ENCODE measurements around the gene CYP2W1.
"Not testable (repeated sequence)": the region's sequence is repeated elsewhere in the genome, so short reads cannot be mapped to it uniquely, and the experiment has no call there.

The CYP2W1 gene

GRCh38 chr7:999941-1000935 lies 17.3 kb downstream of the CYP2W1 start:
- no peak for DNase-seq

- not testable (repeated sequence) for DNase-seq
These were observed 18.2 kb downstream of the CYP2W1 start for GRCh38 chr7:1001069-1001770.

GRCh38 chr7:1002026-1002425 lies 19.0 kb downstream of the CYP2W1 start:
- not testable (repeated sequence) for DNase-seq

GRCh38 chr7:1002445-1002844 lies 19.5 kb downstream of the CYP2W1 start:
- DNase-seq, result not testable (repeated sequence)

- DNase-seq, result no peak
These were observed 21.3 kb downstream of the CYP2W1 start for GRCh38 chr7:1004018-1004852.

- no peak for DNase-seq
These were observed 22.3 kb downstream of the CYP2W1 start for GRCh38 chr7:1005303-1005702.

- no peak for DNase-seq
These were observed 24.9 kb downstream of the CYP2W1 start for GRCh38 chr7:1007901-1008300.

- DNase-seq, result no peak
These were observed 25.9 kb downstream of the CYP2W1 start for GRCh38 chr7:1008733-1009363.

GRCh38 chr7:1009747-1010146 lies 26.8 kb downstream of the CYP2W1 start:
- DNase-seq, result no peak

GRCh38 chr7:1010226-1010625 lies 27.2 kb downstream of the CYP2W1 start:
- no peak for DNase-seq

- DNase-seq, result no peak
These were observed 28.5 kb downstream of the CYP2W1 start for GRCh38 chr7:1011297-1012003.

- DNase-seq, result no peak
These were observed 29.2 kb downstream of the CYP2W1 start for GRCh38 chr7:1012004-1012715.

- DNase-seq, result no peak
These were observed 29.7 kb downstream of the CYP2W1 start for GRCh38 chr7:1012716-1013095.

- DNase-seq, result no peak
These were observed 30.6 kb downstream of the CYP2W1 start for GRCh38 chr7:1013581-1013980.

- DNase-seq, result no peak
These were observed 31.7 kb downstream of the CYP2W1 start for GRCh38 chr7:1014681-1015080.

GRCh38 chr7:1015196-1016121 lies 32.5 kb downstream of the CYP2W1 start:
- no peak for DNase-seq

- DNase-seq, result no peak
These were observed 33.9 kb downstream of the CYP2W1 start for GRCh38 chr7:1016577-1017531.

GRCh38 chr7:1017586-1018333 lies 34.8 kb downstream of the CYP2W1 start:
- no peak for DNase-seq
